OCI-LY7 (cell line): ENCODE results near the gene ASMTL. TPM values are rescaled to one million over a fixed set of nuclear protein-coding genes. Genes with fewer than 3 reads are reported as not detected.
"Not testable (repeated sequence)": the region's sequence is repeated elsewhere in the genome, so short reads cannot be mapped to it uniquely, and the experiment has no call there.

ENCODE experiments used
- BruUV-seq: library from RNA; stranded (reverse); fragments of 400-500 nt; replicated peaks from 2 replicates; lab custom pipeline; 2021; lab: Mats Ljungman, UMichigan
- CTCF ChIA-PET: fragments of 300-600 bp; sonication (Branson Sonifier 250); formaldehyde crosslinking; loops from one replicate; lab custom pipeline; 2022; ENCODE audit warnings: antibody characterized with exemption; ENCODE audit not compliant: unreplicated experiment; lab: Charles Lee
- POLR2A ChIA-PET: fragments of 300-600 bp; sonication (Branson Sonifier 250); formaldehyde crosslinking; loops from one replicate; lab custom pipeline; 2022; ENCODE audit warnings: antibody characterized with exemption; lab: Charles Lee
- DNase-seq: peaks from one replicate; pipeline ENCODE4 v3.0.0-alpha.2; 2015; ENCODE audit warnings: low spot score
- H2AFZ ChIP-seq: fragments of 200-600 bp; sonication (generic), shearing (Covaris generic); 2 replicates; pipeline ENCODE4 v1.6.1; 2014; ENCODE audit warnings: mild to moderate bottlenecking, antibody characterized with exemption, low read length, moderate library complexity
- H3K27ac ChIP-seq: fragments of 200-600 bp; sonication (generic); 2 replicates; pipeline ENCODE4 v1.5.1; 2014; ENCODE audit warnings: mixed run types, low read depth, mild to moderate bottlenecking, moderate library complexity, low read length, inconsistent platforms; ENCODE audit not compliant: poor library complexity, severe bottlenecking
- H3K36me3 ChIP-seq: fragments of 200-600 bp; sonication (generic); 2 replicates; pipeline ENCODE4 v1.6.1; 2014; ENCODE audit warnings: mild to moderate bottlenecking, antibody characterized with exemption, low read length, moderate library complexity, mixed read lengths; ENCODE audit not compliant: insufficient read depth
- H3K4me1 ChIP-seq: fragments of 200-600 bp; sonication (generic); 2 replicates; pipeline ENCODE4 v1.5.1; 2014; ENCODE audit warnings: mild to moderate bottlenecking, low read length; ENCODE audit not compliant: insufficient read depth, poor library complexity, severe bottlenecking
- H3K4me2 ChIP-seq: fragments of 200-600 bp; sonication (generic); 2 replicates; pipeline ENCODE4 v1.6.1; 2014; ENCODE audit warnings: mild to moderate bottlenecking, low read length
- H3K4me3 ChIP-seq: fragments of 200-600 bp; sonication (generic); 2 replicates; pipeline ENCODE4 v1.5.1; 2014; ENCODE audit warnings: mild to moderate bottlenecking, low read depth, low read length; ENCODE audit not compliant: poor library complexity, severe bottlenecking
- H3K79me2 ChIP-seq: fragments of 200-600 bp; sonication (generic); 2 replicates; pipeline ENCODE4 v1.6.1; 2016; ENCODE audit warnings: low read depth, mild to moderate bottlenecking, low read length, moderate library complexity, mixed read lengths; ENCODE audit not compliant: insufficient read depth
- H3K9me2 ChIP-seq: fragments of 200-600 bp; sonication (generic); 2 replicates; pipeline ENCODE4 v1.6.1; 2016; ENCODE audit warnings: mild to moderate bottlenecking, low read length, mixed read lengths; ENCODE audit not compliant: insufficient read depth
- H3K9me3 ChIP-seq: fragments of 200-600 bp; sonication (generic); 2 replicates; pipeline ENCODE4 v1.6.1; 2014; ENCODE audit warnings: mild to moderate bottlenecking, mixed run types, low read length, mixed read lengths
- H4K20me1 ChIP-seq: fragments of 200-600 bp; sonication (generic); 2 replicates; pipeline ENCODE4 v1.6.1; 2014; ENCODE audit warnings: mild to moderate bottlenecking, antibody characterized with exemption, low read length, moderate library complexity, mixed read lengths; ENCODE audit not compliant: insufficient read depth
- CTCF ChIP-seq: fragments of 200-600 bp; sonication (generic); conservative IDR thresholded peaks from 2 replicates; pipeline ENCODE4 v1.5.1; 2014; ENCODE audit warnings: mild to moderate bottlenecking, antibody characterized with exemption, low read length, moderate library complexity, mixed read lengths
- EZH2phosphoT487 ChIP-seq: fragments of 200-600 bp; sonication (generic); IDR thresholded peaks from 2 replicates; pipeline ENCODE4 v1.6.1; 2018; ENCODE audit warnings: low read depth, borderline replicate concordance, mild to moderate bottlenecking, mixed run types, antibody characterized with exemption, low read length, moderate library complexity, mixed read lengths
- intact Hi-C: fragments of 100-400 bp; cut with micrococcal nuclease; formaldehyde crosslinking; loops from one replicate; pipeline ENCODE4 v1.10.0; 2022; ENCODE audit not compliant: unreplicated experiment
- total RNA-seq, 2 experiments: library from RNA; depleted of rRNA in 1 of 2; stranded (reverse); fragments of >200 nt in 1 of 2; shearing (Covaris generic) in 1 of 2; gene quantifications; 2 replicates each; pipeline ENCODE4 v1.2.3, GENCODE V29; 2014 to 2022

The ASMTL gene
- total RNA-seq, 2 experiments from 2014 or later: 17.2 to 37.0 TPM

GRCh38 chrX:1449823-1450149, 2.9 kb downstream of the ASMTL start:
- CTCF ChIA-PET: no interaction called here
- BruUV-seq: no TSS peak

GRCh38 chrX:1449036-1449822, 3.5 kb downstream of the ASMTL start:
- Histone ChIP-seq H3K4me3 (no peak overlapping the region), H3K4me1 (peaks cover 8% of the 10 kb centered on the region), H3K79me2 (peaks cover 47% of the 10 kb centered on the region), H2AFZ (no peak overlapping the region), H3K27ac (no peak overlapping the region), H3K9me2 (no peaks in the 10 kb centered on the region), H4K20me1 (no peaks in the 10 kb centered on the region), H3K36me3 (peaks cover 40% of the 10 kb centered on the region), H3K9me3 (peaks cover 14% of the 10 kb centered on the region), H3K4me2 (no peak overlapping the region)
- CTCF ChIA-PET: no interaction called here
- DNase-seq: no peak
- TF ChIP-seq CTCF: no peak
- TF ChIP-seq EZH2phosphoT487: no peak
- intact Hi-C loops: no loop called here
- POLR2A ChIA-PET: no interaction called here
- no TSS peak for BruUV-seq

More at GRCh38 chrX:1449823-1450149, 2.9 kb downstream of the ASMTL start:
- Histone ChIP-seq H2AFZ (no peak overlapping the region), H3K27ac (no peak overlapping the region), H4K20me1 (no peaks in the 10 kb centered on the region), H3K9me3 (peaks cover 14% of the 10 kb centered on the region), H3K9me2 (no peaks in the 10 kb centered on the region), H3K79me2 (peaks cover 47% of the 10 kb centered on the region), H3K4me1 (peaks cover 14% of the 10 kb centered on the region), H3K4me2 (no peak overlapping the region), H3K4me3 (no peak overlapping the region), H3K36me3 (peaks cover 34% of the 10 kb centered on the region)
- intact Hi-C loops: loop anchor here (5.0 to 10.0 kb wide), 3 partner anchors 43 to 1158 kb away; no protein-coding TSS in a partner anchor
- POLR2A ChIA-PET: no interaction called here
- TF ChIP-seq EZH2phosphoT487 (no peak), CTCF (no peak)
- no peak for DNase-seq

- H3K4me2 ChIP-seq, intact Hi-C loops, POLR2A ChIA-PET, H3K9me2 ChIP-seq, H3K4me3 ChIP-seq, H4K20me1 ChIP-seq, H2AFZ ChIP-seq, BruUV-seq, H3K27ac ChIP-seq, CTCF ChIA-PET, DNase-seq, H3K4me1 ChIP-seq: not testable (repeated sequence)
- Histone ChIP-seq H3K36me3 (peaks cover 46% of the 10 kb centered on the region), H3K79me2 (peaks cover 47% of the 10 kb centered on the region), H3K9me3 (peaks cover 14% of the 10 kb centered on the region)
Observed at GRCh38 chrX:1448573-1449001, 4.1 kb downstream of the ASMTL start.

GRCh38 chrX:1447969-1448572, 4.6 kb downstream of the ASMTL start:
- H3K9me2 ChIP-seq, intact Hi-C loops, H4K20me1 ChIP-seq, H3K4me3 ChIP-seq, H3K27ac ChIP-seq, CTCF ChIA-PET, BruUV-seq, H3K4me2 ChIP-seq, POLR2A ChIA-PET, DNase-seq, H3K4me1 ChIP-seq, H2AFZ ChIP-seq: not testable (repeated sequence)
- Histone ChIP-seq H3K79me2 (peaks cover 47% of the 10 kb centered on the region), H3K9me3 (peaks cover 14% of the 10 kb centered on the region), H3K36me3 (peaks cover 49% of the 10 kb centered on the region)
